HepG2 (cell line): Measurements from ENCODE around the gene PHLPP2. TPM values are rescaled to one million over a fixed set of nuclear protein-coding genes. Genes with fewer than 3 reads are reported as not detected.
A peak's percentile ranks its signal among the peaks of the same experiment; 100 is the strongest.

Source experiments
- CREM ChIP-seq, 2 experiments: sonication (generic) in 1 of 2; formaldehyde crosslinking in 1 of 2; IDR thresholded peaks; 2 replicates each; pipeline versions ENCODE4 v1.4.0 to v1.6.1; 2016 to 2020; ENCODE audit warnings: antibody characterized with exemption in 1 of 2, mild to moderate bottlenecking in 1 of 2, missing genetic modification reagents in 1 of 2
- CTCF ChIP-seq: sonication (generic); formaldehyde crosslinking; IDR thresholded peaks from 2 replicates; pipeline ENCODE4 v1.5.0; 2020; ENCODE audit warnings: mild to moderate bottlenecking, missing genetic modification reagents, moderate library complexity
- ETV5 ChIP-seq: IDR thresholded peaks from 2 replicates; pipeline ENCODE4 v1.6.1; 2018; ENCODE audit warnings: missing biosample characterization, missing genetic modification reagents, inconsistent platforms, borderline replicate concordance
- HNRNPLL ChIP-seq: fragments of 200-400 bp; formaldehyde crosslinking; IDR thresholded peaks from 2 replicates; pipeline ENCODE4 v1.6.1; 2017; ENCODE audit warnings: mild to moderate bottlenecking, low read depth, low read length; ENCODE audit not compliant: poor library complexity, severe bottlenecking
- IRF2 ChIP-seq: IDR thresholded peaks from 2 replicates; pipeline ENCODE4 v1.6.1; 2018; ENCODE audit warnings: missing genetic modification reagents, missing compliant biosample characterization
- MXD4 ChIP-seq: IDR thresholded peaks from 2 replicates; pipeline ENCODE4 v1.6.1; 2016; ENCODE audit warnings: mild to moderate bottlenecking, missing biosample characterization, missing genetic modification reagents
- SALL1 ChIP-seq: sonication (generic); formaldehyde crosslinking; IDR thresholded peaks from 2 replicates; pipeline ENCODE4 v1.8.0; 2022; ENCODE audit warnings: mild to moderate bottlenecking, missing genetic modification reagents
- SOX5 ChIP-seq: IDR thresholded peaks from 2 replicates; pipeline ENCODE4 v1.6.1; 2016; ENCODE audit warnings: borderline replicate concordance
- TOPORS ChIP-seq: sonication (generic); formaldehyde crosslinking; IDR thresholded peaks from 2 replicates; pipeline ENCODE4 v1.8.0; 2023; ENCODE audit warnings: mild to moderate bottlenecking, missing genetic modification reagents
- ZBED4 ChIP-seq: sonication (generic); formaldehyde crosslinking; IDR thresholded peaks from 2 replicates; pipeline ENCODE4 v1.4.0; 2020; ENCODE audit warnings: missing genetic modification reagents, borderline replicate concordance
- ZNF263 ChIP-seq: sonication (generic); formaldehyde crosslinking; IDR thresholded peaks from 2 replicates; pipeline ENCODE4 v1.4.0; 2020; ENCODE audit warnings: missing genetic modification reagents
- ZNF292 ChIP-seq: sonication (generic); formaldehyde crosslinking; IDR thresholded peaks from 2 replicates; pipeline ENCODE4 v1.8.1; 2022; ENCODE audit warnings: mild to moderate bottlenecking, low read depth, missing genetic modification reagents, borderline replicate concordance
- ZNF451 ChIP-seq: sonication (generic); formaldehyde crosslinking; IDR thresholded peaks from 2 replicates; pipeline ENCODE4 v1.5.0; 2020; ENCODE audit warnings: mild to moderate bottlenecking, missing genetic modification reagents
- ZNF607 ChIP-seq: sonication (generic); formaldehyde crosslinking; IDR thresholded peaks from 2 replicates; pipeline ENCODE4 v1.5.1; 2020; ENCODE audit warnings: missing genetic modification reagents, mild to moderate bottlenecking, borderline replicate concordance
- polyA plus RNA-seq, 8 experiments: library from polyadenylated mRNA; depleted of rRNA in 3 of 8; stranded (reverse) in 7 of 8; unstranded in 1 of 8; fragments of >200 nt; fragmentation: Illumina TruSeq in 4 of 8; extraction: Trizol in 4 of 8; gene quantifications; 2 replicates each; pipeline versions ENCODE4 v1.2.1 to v1.2.3, GENCODE V29; 2011 to 2016; ENCODE audit warnings: low read depth in 4 of 8, missing spikeins in 1 of 8, mixed read lengths in 1 of 8; ENCODE audit not compliant: insufficient read depth in 1 of 8
- total RNA-seq, 5 experiments: library from RNA; depleted of rRNA; stranded (reverse); fragments of >200 nt; fragmentation: Illumina TruSeq; extraction: Trizol; gene quantifications; 2 replicates each; pipeline ENCODE4 v1.2.3, GENCODE V29; 2016; ENCODE audit warnings: low read depth in 1 of 5
- TF ChIP-seq, protein P1 (sequence below): sonication (generic); formaldehyde crosslinking; IDR thresholded peaks from 2 replicates; pipeline ENCODE4 v1.5.0; 2020; ENCODE audit warnings: mild to moderate bottlenecking, missing genetic modification reagents, borderline replicate concordance
- TF ChIP-seq, protein P2 (sequence below): IDR thresholded peaks from 2 replicates; pipeline ENCODE4 v1.6.1; 2016; ENCODE audit warnings: low read depth, missing genetic modification reagents, missing compliant biosample characterization

Gene PHLPP2
- total and polyA plus RNA-seq, 2 of the 13 experiments (the other 11 are each of a cell fraction or from before 2014, with no cell fraction given), result 8.9 TPM

GRCh38 chr16:71623597-71623996, 100.9 kb downstream of the PHLPP2 start (continued):
- TF ChIP-seq CTCF (0 out of 2 replicates have a peak, but pooled peaks have one; percentile 6), SALL1 (CRISPR knock-in tag) (peak; percentile 25; the same call in 1 of the 2 replicates), ZBED4 (CRISPR knock-in tag) (0 out of 2 replicates have a peak, but pooled peaks have one; percentile 21), ZNF607 (CRISPR knock-in tag) (peak; percentile 41; the same call in 1 of the 2 replicates), ZNF451 (CRISPR knock-in tag) (no peak), SOX5 (peak; percentile 49; the same call in 1 of the 2 replicates), TOPORS (no peak), ETV5 (CRISPR knock-in tag) (peak; percentile 48; the same call in 1 of the 2 replicates), HNRNPLL (no peak), IRF2 (CRISPR knock-in tag) (peak; percentile 75), ZNF292 (peak; percentile 65; the same call in 1 of the 2 replicates), MXD4 (CRISPR knock-in tag) (0 out of 2 replicates have a peak, but pooled peaks have one; percentile 59), CREM (IDR thresholded peaks at IDR 0.05) (no peak), CREM (CRISPR knock-in tag; IDR thresholded peaks at IDR 0.05) (no peak), ZNF263 (CRISPR knock-in tag) (no peak)
- TF ChIP-seq, protein P1, sequence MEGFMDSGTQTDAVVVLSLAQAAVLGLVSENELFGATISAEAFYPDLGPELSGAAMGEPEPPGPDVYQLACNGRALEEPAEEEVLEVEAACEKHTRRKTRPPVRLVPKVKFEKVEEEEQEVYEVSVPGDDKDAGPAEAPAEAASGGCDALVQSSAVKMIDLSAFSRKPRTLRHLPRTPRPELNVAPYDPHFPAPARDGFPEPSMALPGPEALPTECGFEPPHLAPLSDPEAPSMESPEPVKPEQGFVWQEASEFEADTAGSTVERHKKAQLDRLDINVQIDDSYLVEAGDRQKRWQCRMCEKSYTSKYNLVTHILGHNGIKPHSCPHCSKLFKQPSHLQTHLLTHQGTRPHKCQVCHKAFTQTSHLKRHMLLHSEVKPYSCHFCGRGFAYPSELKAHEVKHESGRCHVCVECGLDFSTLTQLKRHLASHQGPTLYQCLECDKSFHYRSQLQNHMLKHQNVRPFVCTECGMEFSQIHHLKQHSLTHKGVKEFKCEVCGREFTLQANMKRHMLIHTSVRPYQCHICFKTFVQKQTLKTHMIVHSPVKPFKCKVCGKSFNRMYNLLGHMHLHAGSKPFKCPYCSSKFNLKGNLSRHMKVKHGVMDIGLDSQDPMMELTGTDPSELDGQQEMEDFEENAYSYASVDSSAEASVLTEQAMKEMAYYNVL (CRISPR knock-in tag), result peak; percentile 59; the same call in 1 of the 2 replicates
- TF ChIP-seq, protein P2, sequence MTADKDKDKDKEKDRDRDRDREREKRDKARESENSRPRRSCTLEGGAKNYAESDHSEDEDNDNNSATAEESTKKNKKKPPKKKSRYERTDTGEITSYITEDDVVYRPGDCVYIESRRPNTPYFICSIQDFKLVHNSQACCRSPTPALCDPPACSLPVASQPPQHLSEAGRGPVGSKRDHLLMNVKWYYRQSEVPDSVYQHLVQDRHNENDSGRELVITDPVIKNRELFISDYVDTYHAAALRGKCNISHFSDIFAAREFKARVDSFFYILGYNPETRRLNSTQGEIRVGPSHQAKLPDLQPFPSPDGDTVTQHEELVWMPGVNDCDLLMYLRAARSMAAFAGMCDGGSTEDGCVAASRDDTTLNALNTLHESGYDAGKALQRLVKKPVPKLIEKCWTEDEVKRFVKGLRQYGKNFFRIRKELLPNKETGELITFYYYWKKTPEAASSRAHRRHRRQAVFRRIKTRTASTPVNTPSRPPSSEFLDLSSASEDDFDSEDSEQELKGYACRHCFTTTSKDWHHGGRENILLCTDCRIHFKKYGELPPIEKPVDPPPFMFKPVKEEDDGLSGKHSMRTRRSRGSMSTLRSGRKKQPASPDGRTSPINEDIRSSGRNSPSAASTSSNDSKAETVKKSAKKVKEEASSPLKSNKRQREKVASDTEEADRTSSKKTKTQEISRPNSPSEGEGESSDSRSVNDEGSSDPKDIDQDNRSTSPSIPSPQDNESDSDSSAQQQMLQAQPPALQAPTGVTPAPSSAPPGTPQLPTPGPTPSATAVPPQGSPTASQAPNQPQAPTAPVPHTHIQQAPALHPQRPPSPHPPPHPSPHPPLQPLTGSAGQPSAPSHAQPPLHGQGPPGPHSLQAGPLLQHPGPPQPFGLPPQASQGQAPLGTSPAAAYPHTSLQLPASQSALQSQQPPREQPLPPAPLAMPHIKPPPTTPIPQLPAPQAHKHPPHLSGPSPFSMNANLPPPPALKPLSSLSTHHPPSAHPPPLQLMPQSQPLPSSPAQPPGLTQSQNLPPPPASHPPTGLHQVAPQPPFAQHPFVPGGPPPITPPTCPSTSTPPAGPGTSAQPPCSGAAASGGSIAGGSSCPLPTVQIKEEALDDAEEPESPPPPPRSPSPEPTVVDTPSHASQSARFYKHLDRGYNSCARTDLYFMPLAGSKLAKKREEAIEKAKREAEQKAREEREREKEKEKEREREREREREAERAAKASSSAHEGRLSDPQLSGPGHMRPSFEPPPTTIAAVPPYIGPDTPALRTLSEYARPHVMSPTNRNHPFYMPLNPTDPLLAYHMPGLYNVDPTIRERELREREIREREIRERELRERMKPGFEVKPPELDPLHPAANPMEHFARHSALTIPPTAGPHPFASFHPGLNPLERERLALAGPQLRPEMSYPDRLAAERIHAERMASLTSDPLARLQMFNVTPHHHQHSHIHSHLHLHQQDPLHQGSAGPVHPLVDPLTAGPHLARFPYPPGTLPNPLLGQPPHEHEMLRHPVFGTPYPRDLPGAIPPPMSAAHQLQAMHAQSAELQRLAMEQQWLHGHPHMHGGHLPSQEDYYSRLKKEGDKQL (CRISPR knock-in tag), result no peak
